ENCODE data around the gene ITGA8. TPM values are rescaled to one million over a fixed set of nuclear protein-coding genes. Genes with fewer than 3 reads are reported as not detected.
"Not testable (repeated sequence)": the region's sequence is repeated elsewhere in the genome, so short reads cannot be mapped to it uniquely, and the experiment has no call there.

The ITGA8 gene
- total and polyA plus RNA-seq, 7 donors = 0.47 to 5.0 (median 1.4) TPM

DNA sequence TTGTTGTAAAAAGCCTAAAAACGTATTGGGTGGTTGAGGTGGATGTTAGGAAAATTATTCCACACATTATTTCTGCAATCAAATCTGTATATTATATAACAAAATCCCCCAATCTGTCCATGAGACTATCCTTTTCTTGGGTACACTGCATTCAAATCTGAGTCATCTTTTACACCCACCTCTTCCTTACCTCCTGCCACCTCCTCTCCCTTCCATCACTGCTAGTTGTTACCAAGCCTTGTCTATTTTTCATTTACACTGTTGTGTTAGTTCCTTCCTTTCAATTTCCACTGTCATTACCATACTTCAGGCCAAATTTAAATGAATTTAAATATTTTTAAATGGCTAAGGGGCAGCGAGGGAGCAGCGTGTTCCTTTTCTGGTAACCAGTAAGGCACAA is 83.3 kb downstream of the ITGA8 start:
- no peaks in the 10 kb centered on the region for H3K4me1 ChIP-seq
- H3K36me3 ChIP-seq (ENCODE audit: insufficient read depth in 1 of 2, low read depth in 1 of 2) = no peaks in the 10 kb centered on the region
- H3K4me3 ChIP-seq = no peak overlapping the region
- DNase-seq (no peak), ATAC-seq (no peak)
- TF ChIP-seq, protein P1, sequence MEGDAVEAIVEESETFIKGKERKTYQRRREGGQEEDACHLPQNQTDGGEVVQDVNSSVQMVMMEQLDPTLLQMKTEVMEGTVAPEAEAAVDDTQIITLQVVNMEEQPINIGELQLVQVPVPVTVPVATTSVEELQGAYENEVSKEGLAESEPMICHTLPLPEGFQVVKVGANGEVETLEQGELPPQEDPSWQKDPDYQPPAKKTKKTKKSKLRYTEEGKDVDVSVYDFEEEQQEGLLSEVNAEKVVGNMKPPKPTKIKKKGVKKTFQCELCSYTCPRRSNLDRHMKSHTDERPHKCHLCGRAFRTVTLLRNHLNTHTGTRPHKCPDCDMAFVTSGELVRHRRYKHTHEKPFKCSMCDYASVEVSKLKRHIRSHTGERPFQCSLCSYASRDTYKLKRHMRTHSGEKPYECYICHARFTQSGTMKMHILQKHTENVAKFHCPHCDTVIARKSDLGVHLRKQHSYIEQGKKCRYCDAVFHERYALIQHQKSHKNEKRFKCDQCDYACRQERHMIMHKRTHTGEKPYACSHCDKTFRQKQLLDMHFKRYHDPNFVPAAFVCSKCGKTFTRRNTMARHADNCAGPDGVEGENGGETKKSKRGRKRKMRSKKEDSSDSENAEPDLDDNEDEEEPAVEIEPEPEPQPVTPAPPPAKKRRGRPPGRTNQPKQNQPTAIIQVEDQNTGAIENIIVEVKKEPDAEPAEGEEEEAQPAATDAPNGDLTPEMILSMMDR (IDR thresholded peaks at IDR 0.05) = no peak
- WGBS, 3 donors = 89 to 96% (median 93%) methylated on average over 3 of the region's 3 CpGs
- intact Hi-C loops (cut with DNase I) = no loop called here
- H3K27me3 ChIP-seq (ENCODE audit: insufficient read depth in 3 of 3, low read length in 2 of 3) = peaks cover 0 to 4% (median 0%) of the 10 kb centered on the region in 3 donors
- H3K9me3 ChIP-seq = no peaks in the 10 kb centered on the region
- no peak overlapping the region for H3K27ac ChIP-seq

DNA sequence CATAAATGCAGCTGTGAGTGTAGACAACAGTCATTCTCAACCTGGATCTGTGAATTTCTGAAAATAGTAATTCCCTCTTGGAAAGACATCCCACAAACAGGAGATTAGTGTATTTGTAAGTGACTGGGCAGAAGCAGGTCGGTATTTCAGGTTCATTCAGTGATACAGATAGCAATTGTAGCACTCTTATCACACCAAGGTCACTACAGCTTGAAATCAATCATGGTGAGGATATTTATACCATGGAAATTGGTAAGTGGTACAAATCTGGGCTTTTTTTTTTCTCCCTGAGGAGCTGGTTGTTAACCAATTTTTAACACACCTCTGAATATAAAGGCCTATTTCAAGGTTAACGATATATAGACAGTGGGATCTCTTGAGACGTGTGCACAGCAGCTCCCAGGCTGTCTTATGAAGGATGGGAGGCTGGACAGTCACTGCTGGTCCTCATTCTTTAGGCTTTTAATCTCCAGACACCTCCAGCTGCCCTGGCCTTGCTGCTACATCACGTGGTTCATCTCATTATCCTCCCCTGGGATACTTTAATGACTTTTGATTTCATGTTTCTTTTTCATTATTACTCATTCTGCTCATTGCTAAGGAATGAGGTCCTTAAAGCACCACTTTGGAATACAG is 87.1 kb downstream of the ITGA8 start:
- 48 to 62% (median 53%) methylated on average over 4 of the region's 4 CpGs for WGBS, 3 donors
- Histone ChIP-seq H3K27me3 (ENCODE audit: insufficient read depth in 3 of 3, low read length in 2 of 3) (no peaks in the 10 kb centered on the region), H3K36me3 (ENCODE audit: insufficient read depth in 1 of 2, low read depth in 1 of 2) (no peaks in the 10 kb centered on the region), H3K27ac (no peak overlapping the region), H3K4me3 (no peak overlapping the region), H3K9me3 (no peaks in the 10 kb centered on the region), H3K4me1 (no peaks in the 10 kb centered on the region)
- DNase-seq = no peak
- TF ChIP-seq, protein P1 (IDR thresholded peaks at IDR 0.05) = no peak
- ATAC-seq = no peak
- intact Hi-C loops (cut with DNase I) = no loop called here

DNA sequence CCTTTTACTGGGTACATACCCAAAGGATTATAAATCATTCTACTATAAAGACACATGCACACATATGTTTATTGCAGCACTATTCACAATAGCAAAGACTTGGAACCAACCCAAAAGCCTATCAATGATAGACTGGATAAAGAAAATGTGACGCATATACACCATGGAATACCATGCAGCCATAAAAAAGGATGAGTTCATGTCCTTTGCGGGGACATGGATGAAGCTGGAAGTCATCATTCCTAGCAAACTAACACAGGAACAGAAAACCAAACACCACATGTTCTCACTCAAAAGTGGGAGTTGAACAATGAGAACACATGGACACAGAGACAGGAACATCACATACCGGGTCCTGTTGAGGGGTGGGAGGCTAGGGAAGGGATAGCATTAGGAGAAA is 88.5 kb downstream of the ITGA8 start:
- H3K36me3 ChIP-seq (ENCODE audit: insufficient read depth in 1 of 2, low read depth in 1 of 2); H3K4me1 ChIP-seq; H3K4me3 ChIP-seq; H3K27ac ChIP-seq; DNase-seq; ATAC-seq; H3K27me3 ChIP-seq (ENCODE audit: insufficient read depth in 3 of 3, low read length in 2 of 3); intact Hi-C loops (cut with DNase I); H3K9me3 ChIP-seq: not testable (repeated sequence)
- 92 to 98% (median 93%) methylated on average over 3 of the region's 3 CpGs for WGBS, 3 donors

DNA sequence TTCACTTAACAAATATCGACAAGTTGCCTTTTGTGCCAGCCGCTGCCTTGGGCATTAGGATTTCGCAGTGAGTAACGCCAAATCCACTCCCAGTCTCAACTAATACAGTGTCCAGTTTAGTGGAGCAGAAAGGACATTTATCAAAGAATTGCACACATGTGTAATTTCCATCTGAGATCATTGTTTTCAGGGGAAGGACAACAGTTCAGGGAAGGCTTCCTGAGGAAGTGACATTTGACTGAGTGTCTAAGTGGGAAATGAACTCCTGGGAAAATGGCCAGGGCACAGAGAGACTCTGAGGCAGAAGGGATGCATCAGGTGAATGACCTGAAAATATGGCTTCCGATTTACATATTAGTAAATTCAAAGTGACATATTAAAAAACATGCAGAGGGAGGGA is 89.4 kb downstream of the ITGA8 start:
- DNase-seq (no peak), ATAC-seq (no peak)
- TF ChIP-seq, protein P1 (IDR thresholded peaks at IDR 0.05) = no peak
- Histone ChIP-seq H3K27me3 (ENCODE audit: insufficient read depth in 3 of 3, low read length in 2 of 3) (no peaks in the 10 kb centered on the region), H3K4me1 (no peaks in the 10 kb centered on the region), H3K9me3 (no peaks in the 10 kb centered on the region), H3K36me3 (ENCODE audit: insufficient read depth in 1 of 2, low read depth in 1 of 2) (no peaks in the 10 kb centered on the region), H3K27ac (no peak overlapping the region), H3K4me3 (no peak overlapping the region)
- WGBS, 3 donors = 71 to 80% (median 77%) methylated on average over 5 of the region's 5 CpGs
- intact Hi-C loops (cut with DNase I) = no loop called here

DNA sequence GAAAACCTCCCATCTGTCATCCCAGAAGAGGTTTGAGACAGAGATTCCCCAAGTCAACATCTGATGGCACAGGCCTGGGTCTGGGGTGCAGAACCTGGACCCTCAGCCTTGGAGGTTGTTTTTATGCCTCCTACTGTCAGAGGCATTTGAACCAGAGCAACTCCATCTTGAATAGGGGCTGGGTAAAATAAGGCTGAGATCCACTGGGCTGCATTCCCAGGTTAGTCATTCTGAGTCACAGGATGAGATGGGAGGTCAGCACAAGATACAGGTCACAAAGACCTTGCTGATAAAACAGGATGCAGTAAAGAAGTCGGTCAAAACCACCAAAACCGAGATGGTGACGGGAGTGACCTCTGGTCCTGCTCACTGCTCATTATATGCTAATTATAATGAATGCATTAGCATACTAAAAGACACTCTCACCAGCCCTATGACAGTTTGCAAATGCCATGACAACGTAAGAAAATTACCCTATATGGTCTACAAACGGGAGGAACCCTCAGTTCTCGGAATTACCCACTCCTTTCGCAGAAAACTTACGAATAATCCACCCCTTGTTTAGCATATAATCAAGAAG is 92.0 kb downstream of the ITGA8 start:
- DNase-seq (no peak), ATAC-seq (no peak)
- no peak overlapping the region for H3K27ac ChIP-seq
- H3K4me3 ChIP-seq = no peak overlapping the region
- no peaks in the 10 kb centered on the region for H3K9me3 ChIP-seq
- intact Hi-C loops (cut with DNase I) = no loop called here
- WGBS, 3 donors = 92 to 96% (median 92%) methylated on average over 8 of the region's 8 CpGs
- no peaks in the 10 kb centered on the region for H3K36me3 ChIP-seq (ENCODE audit: insufficient read depth in 1 of 2, low read depth in 1 of 2)
- TF ChIP-seq, protein P1 (IDR thresholded peaks at IDR 0.05) = no peak
- H3K4me1 ChIP-seq = no peaks in the 10 kb centered on the region
- H3K27me3 ChIP-seq (ENCODE audit: insufficient read depth in 3 of 3, low read length in 2 of 3) = no peaks in the 10 kb centered on the region
